Adipocyte (in vitro differentiated cells): Measurements from ENCODE around the gene DCAF17.

ENCODE experiments used
- DNase-seq: peaks from one replicate; pipeline ENCODE4 v3.0.0-alpha.2; 2015; ENCODE audit warnings: low read depth
- H3K27me3 ChIP-seq: replicated peaks from 2 replicates; pipeline ENCODE4 v1.7.0; 2013; ENCODE audit warnings: mild to moderate bottlenecking, low read length, moderate library complexity; ENCODE audit not compliant: control insufficient read depth, insufficient read depth
- H3K36me3 ChIP-seq: 2 replicates; pipeline ENCODE4 v1.7.0; 2013; ENCODE audit warnings: low read length, mild to moderate bottlenecking, moderate library complexity; ENCODE audit not compliant: control insufficient read depth, insufficient read depth, severe bottlenecking
- H3K4me1 ChIP-seq: 2 replicates; pipeline ENCODE4 v1.7.0; 2013; ENCODE audit warnings: mild to moderate bottlenecking, low read length, moderate library complexity; ENCODE audit not compliant: control insufficient read depth, insufficient read depth
- H3K4me3 ChIP-seq: 2 replicates; pipeline ENCODE4 v1.7.0; 2013; ENCODE audit warnings: mild to moderate bottlenecking, low read length, moderate library complexity
- H3K9ac ChIP-seq: 2 replicates; pipeline ENCODE4 v1.7.0; 2013; ENCODE audit warnings: mild to moderate bottlenecking, low read length, moderate library complexity
- H3K9me3 ChIP-seq: 2 replicates; pipeline ENCODE4 v1.7.0; 2013; ENCODE audit warnings: mild to moderate bottlenecking, low read length, moderate library complexity; ENCODE audit not compliant: control insufficient read depth

The DCAF17 gene

DNA sequence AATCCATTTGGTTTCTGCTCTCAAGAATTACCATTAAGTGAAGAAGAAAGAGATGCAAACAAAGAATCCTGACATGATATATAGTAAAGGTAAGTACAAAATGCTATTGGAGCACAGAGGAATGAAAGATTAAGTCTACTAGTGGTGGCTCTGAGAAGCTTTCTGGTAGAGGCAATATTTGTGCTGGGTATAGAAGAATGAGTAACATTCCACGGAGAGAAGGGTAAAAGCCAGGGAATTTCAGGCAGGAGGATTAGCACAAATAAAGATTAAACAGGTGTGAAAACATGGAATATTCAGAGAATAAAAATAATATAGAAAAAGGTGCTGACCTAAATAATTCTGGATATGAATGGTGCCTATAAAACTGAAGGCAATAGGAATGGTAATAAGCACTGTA lies 32.1 kb upstream of the DCAF17 start:
- Histone ChIP-seq H3K4me1 (peaks cover 15% of the 10 kb centered on the region), H3K4me3 (no peak overlapping the region)
- no peak for DNase-seq

DNA sequence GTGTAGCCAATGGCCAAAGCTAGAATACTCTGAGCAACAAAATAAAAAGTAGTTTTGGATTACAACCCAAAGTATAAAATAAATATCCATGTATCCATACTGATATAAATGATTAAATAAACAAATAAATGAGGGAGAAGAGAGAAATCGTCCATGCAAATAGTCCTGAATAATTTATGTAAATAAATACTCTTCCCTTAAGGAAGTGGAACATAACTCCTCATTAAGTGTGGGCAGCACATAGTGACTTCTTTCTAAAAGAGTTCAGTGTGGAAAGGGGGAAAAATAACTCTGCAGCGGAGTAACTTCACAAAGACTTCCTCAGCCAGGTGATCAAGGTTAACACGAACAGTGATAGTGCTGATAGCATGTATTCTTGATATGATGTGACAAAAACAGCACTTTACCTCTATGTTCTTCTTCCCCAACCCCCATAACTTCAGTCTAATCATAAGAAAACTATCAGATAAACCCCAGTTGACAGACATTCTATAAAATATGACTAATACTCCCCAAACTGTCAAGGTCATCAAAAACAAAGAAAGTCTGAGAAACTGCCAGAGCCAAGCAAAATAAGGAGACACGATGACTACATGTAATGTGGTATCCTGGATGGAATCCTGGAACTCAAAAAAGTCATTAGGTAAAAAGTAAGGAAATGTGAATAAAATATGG lies 31.0 kb upstream of the DCAF17 start:
- Histone ChIP-seq H3K4me3 (peak overlapping the region; percentile 22), H3K36me3 (no peaks in the 10 kb centered on the region), H3K9ac (no peak overlapping the region), H3K27me3 (no peaks in the 10 kb centered on the region), H3K9me3 (no peaks in the 10 kb centered on the region), H3K4me1 (peaks cover 14% of the 10 kb centered on the region)
- no peak for DNase-seq

More for the DNA sequence above, 32.1 kb upstream of the DCAF17 start:
- no peaks in the 10 kb centered on the region for H3K9me3 ChIP-seq
- no peaks in the 10 kb centered on the region for H3K36me3 ChIP-seq
- H3K27me3 ChIP-seq = no peaks in the 10 kb centered on the region
- no peak overlapping the region for H3K9ac ChIP-seq

DNA sequence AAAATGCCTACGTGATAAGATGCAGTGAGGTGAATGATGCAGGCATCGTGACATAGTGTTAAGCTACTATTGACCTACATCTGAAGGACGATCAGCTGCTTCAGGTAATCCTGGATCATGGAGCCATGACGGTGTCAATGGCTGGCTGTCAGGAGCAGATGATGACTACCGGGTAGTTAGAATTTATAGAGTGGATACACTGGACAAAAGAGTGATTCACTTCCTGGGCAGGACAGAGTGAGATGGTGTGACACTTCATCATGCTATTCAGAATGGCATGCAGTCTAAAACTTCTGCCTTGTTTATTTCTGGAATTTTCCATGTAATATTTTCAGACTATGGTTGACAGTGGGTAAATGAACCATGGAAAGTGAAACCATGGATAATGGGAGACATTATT lies 29.8 kb upstream of the DCAF17 start:
- Histone ChIP-seq H3K9ac (no peak overlapping the region), H3K9me3 (no peaks in the 10 kb centered on the region), H3K4me1 (peaks cover 14% of the 10 kb centered on the region), H3K27me3 (no peaks in the 10 kb centered on the region), H3K4me3 (no peak overlapping the region), H3K36me3 (no peaks in the 10 kb centered on the region)
- DNase-seq = peak; percentile 67

DNA sequence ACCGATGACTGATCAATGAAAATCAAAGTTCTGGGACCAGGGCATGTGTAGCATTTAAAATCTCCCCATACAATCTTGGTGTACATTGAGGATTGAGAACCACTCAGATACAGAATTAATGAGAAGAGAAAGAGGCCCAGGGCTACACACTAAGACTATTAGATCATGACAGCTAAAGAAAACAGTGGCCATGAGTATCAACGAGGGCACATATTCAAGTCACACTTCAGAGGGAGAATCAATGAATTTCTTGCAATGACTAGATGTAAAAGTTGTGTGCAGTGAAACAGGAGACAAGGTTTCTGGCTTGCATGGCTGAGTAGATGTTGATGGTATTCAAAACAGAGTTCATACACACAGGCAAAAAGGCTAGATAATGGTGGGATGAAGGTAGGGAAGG lies 29.3 kb upstream of the DCAF17 start:
- Histone ChIP-seq H3K4me1 (peaks cover 17% of the 10 kb centered on the region), H3K4me3 (no peak overlapping the region), H3K9me3 (no peaks in the 10 kb centered on the region), H3K9ac (no peak overlapping the region), H3K36me3 (no peaks in the 10 kb centered on the region), H3K27me3 (no peaks in the 10 kb centered on the region)
- DNase-seq = no peak

DNA sequence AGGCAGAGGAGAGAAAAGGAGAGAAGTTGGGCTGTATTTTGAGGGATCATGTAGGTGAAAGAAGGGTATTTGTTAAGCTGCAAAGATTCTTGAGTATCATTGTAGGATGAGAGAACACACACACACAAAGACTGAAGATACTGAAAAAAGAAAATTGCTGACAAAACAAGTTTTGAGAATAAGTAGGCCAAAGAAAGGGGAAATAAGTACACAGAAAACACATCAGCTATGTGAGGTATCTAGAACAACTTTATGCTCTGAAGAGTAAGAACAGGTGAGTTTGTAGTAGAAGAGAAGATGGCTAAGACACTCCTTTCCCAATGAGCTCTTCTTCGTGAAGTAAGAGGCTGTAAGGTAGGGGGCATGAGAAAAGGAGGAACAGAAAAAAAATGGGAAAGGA lies 28.5 kb upstream of the DCAF17 start:
- Histone ChIP-seq H3K27me3 (no peaks in the 10 kb centered on the region), H3K9ac (no peak overlapping the region), H3K36me3 (no peaks in the 10 kb centered on the region), H3K4me3 (no peak overlapping the region), H3K9me3 (no peaks in the 10 kb centered on the region), H3K4me1 (peaks cover 25% of the 10 kb centered on the region)
- no peak for DNase-seq

DNA sequence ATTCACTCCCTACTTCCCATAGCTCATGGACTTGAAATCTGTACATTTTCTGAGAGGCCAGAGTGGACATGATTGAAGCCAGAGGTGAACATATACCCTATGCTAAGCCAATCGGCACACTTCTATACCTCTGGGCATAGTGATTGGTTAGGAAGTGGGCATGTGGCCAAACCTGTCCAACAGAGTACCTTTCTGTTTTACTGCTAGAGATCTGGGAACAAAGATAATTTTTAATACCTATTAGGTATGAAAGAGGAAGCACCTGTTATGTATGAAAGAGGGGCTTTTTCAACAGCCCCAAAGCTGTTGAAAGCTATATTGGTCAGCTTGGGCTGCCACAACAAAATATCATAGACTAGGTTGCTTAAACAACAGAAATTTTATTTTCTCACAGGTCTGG lies 28.0 kb upstream of the DCAF17 start:
- no peak overlapping the region for H3K9ac ChIP-seq
- H3K9me3 ChIP-seq = no peaks in the 10 kb centered on the region
- H3K4me3 ChIP-seq = no peak overlapping the region
- peaks cover 30% of the 10 kb centered on the region for H3K4me1 ChIP-seq
- DNase-seq = no peak
- H3K27me3 ChIP-seq = no peaks in the 10 kb centered on the region
- no peaks in the 10 kb centered on the region for H3K36me3 ChIP-seq

DNA sequence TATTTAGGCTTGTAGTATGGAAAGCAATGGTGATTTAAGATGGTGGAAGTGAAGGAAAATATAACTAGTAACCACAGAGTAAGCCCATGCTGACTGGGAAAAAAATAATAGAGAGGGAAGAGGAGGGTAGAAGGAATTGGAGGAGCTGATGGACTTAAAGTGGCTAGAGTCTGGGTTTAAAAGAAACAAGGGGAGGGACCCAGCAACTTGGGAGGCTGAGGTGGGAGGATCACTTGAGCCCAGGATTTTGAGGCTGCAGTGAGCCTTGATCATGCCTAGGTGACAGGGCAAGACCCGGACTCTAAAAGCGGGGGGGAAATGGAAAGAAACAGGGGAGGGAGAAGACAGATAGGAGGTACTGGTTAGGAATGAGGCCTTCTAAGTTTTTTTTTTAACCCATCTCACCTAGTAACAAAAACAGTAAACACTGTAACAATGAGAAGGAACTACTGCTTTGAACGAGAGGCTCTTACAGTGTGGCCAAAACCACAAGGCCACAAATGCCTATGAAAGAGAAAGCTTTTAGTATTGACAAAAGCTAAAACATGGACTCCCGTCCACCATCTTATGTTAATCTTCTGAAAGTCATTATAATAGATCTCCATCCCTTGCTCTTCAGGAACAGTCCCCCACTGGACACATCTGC lies 26.9 kb upstream of the DCAF17 start:
- H3K36me3 ChIP-seq = no peaks in the 10 kb centered on the region
- no peak for DNase-seq
- H3K9me3 ChIP-seq = no peaks in the 10 kb centered on the region
- no peak overlapping the region for H3K4me3 ChIP-seq
- no peak overlapping the region for H3K9ac ChIP-seq
- H3K4me1 ChIP-seq = peaks cover 40% of the 10 kb centered on the region
- no peaks in the 10 kb centered on the region for H3K27me3 ChIP-seq

DNA sequence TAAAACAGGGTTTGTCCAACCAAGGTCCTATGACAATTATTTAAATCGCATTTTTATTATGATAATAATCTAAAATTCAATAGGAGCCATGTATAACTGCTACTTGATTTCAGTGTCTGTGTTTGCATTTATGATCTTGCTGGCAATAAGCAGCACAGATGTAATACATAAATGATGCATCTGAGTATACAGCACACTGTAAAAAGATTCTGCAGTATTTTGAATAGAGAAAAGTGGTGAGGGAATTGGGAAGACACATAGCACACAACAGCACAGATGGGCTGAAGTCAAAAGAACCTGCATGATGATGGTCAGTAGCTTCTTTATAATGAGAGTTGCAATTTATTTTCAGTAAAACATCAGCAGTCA lies 26.4 kb upstream of the DCAF17 start:
- H3K4me1 ChIP-seq = peaks cover 45% of the 10 kb centered on the region
- H3K4me3 ChIP-seq = no peak overlapping the region
- H3K9me3 ChIP-seq = no peaks in the 10 kb centered on the region
- H3K36me3 ChIP-seq = no peaks in the 10 kb centered on the region
- no peak for DNase-seq
- no peaks in the 10 kb centered on the region for H3K27me3 ChIP-seq
- H3K9ac ChIP-seq = no peak overlapping the region

DNA sequence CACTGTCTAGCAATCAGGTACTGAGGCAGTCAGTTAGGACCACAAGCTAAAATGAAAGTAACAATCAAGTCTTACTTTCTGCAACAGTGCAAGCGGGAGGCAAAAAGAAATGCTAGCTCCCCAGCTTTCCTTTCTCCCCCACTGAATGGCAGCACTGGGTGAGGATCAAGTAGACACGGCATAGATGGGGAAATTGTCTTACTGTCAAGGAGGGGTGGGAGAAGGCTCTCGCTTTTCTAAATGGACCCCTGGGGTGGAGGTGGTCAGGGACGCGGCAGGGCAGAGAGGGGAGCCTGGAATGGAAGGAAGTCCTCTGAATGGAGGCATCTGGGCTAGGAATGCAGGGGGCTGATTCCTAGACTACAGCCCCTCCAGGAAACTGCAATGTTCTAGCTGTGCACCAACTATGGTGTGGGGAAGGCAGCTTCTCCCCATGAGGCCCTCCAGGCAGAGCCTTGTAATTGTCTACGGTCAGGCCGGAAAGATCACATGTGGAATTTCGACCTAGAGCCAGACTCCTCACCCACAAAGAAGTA lies 24.5 kb upstream of the DCAF17 start:
- Histone ChIP-seq H3K27me3 (no peaks in the 10 kb centered on the region), H3K4me3 (peak overlapping the region; percentile 48), H3K36me3 (no peaks in the 10 kb centered on the region), H3K9ac (peak overlapping the region; percentile 50), H3K9me3 (no peaks in the 10 kb centered on the region), H3K4me1 (peaks cover 37% of the 10 kb centered on the region)
- DNase-seq = peak; percentile 43

DNA sequence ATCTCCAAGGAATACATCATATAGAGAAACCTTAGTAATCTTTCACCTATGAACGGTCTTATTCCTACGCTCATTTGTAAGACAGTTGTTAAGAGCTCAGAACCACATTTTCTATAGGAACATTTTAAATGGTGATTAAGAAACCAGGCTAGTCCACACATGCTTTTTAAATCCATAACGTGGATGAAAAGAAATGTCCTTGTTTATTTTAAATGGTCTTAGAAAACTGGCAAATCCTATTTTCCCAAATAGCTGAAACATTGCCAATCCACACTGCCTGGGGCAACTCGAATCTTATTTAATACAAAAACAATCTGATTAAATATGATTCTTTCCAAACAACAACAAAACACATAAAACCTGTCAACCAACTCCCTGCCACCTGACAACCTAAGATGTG lies 23.9 kb upstream of the DCAF17 start:
- DNase-seq = peak; percentile 83
- Histone ChIP-seq H3K36me3 (no peaks in the 10 kb centered on the region), H3K27me3 (no peaks in the 10 kb centered on the region), H3K4me3 (no peak overlapping the region), H3K4me1 (peaks cover 32% of the 10 kb centered on the region), H3K9me3 (no peaks in the 10 kb centered on the region), H3K9ac (no peak overlapping the region)

DNA sequence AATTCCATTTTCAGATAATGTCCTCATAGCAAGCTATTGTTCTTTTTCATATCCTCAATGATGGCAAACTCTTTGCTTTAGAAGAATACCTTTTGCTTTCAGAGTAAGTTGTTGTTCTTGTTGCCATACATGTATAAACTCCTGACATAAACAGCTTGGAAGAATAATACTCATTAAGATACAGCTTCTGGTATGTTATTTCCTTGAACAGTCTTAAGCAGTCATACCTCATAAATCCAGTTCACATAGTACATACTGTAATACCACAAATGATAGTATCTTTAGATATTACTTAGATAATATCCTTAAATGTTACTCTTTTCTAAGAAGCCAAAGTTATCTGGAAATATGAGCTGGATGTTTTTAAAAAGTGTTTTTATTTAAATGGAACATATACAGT lies 23.4 kb upstream of the DCAF17 start:
- DNase-seq = peak; percentile 45
- Histone ChIP-seq H3K9me3 (no peaks in the 10 kb centered on the region), H3K4me3 (no peak overlapping the region), H3K27me3 (no peaks in the 10 kb centered on the region), H3K9ac (no peak overlapping the region), H3K36me3 (no peaks in the 10 kb centered on the region), H3K4me1 (peaks cover 32% of the 10 kb centered on the region)
